ENCODE data around the gene LILRB5. TPM values are rescaled to one million over a fixed set of nuclear protein-coding genes. Genes with fewer than 3 reads are reported as not detected.

Gene LILRB5
- total and polyA plus RNA-seq, 9 of the 15 experiments (the other 6 are each of a cell fraction or from before 2014, with no cell fraction given), result not detected

DNA sequence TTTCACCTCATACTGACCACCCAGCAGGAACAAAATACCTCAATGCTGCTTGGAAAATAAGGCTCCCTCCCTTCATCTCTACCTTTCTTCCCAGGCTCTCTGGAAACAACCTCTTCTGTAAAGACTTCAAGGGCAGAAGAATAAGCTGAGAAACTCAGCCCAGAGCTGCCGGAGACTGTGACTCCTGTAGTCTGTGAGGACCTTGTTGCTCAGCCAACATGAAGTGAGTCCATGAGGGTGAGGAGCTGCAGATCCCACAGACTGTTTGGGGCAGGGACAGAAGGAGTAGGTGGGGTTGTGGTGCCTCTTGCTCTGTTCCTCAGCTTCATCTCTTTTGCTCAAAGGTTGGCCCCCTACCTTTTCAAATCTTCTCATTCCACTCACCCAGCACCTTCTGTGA lies 48.1 kb upstream of the LILRB5 start (continued):
- TF ChIP-seq, protein P1, sequence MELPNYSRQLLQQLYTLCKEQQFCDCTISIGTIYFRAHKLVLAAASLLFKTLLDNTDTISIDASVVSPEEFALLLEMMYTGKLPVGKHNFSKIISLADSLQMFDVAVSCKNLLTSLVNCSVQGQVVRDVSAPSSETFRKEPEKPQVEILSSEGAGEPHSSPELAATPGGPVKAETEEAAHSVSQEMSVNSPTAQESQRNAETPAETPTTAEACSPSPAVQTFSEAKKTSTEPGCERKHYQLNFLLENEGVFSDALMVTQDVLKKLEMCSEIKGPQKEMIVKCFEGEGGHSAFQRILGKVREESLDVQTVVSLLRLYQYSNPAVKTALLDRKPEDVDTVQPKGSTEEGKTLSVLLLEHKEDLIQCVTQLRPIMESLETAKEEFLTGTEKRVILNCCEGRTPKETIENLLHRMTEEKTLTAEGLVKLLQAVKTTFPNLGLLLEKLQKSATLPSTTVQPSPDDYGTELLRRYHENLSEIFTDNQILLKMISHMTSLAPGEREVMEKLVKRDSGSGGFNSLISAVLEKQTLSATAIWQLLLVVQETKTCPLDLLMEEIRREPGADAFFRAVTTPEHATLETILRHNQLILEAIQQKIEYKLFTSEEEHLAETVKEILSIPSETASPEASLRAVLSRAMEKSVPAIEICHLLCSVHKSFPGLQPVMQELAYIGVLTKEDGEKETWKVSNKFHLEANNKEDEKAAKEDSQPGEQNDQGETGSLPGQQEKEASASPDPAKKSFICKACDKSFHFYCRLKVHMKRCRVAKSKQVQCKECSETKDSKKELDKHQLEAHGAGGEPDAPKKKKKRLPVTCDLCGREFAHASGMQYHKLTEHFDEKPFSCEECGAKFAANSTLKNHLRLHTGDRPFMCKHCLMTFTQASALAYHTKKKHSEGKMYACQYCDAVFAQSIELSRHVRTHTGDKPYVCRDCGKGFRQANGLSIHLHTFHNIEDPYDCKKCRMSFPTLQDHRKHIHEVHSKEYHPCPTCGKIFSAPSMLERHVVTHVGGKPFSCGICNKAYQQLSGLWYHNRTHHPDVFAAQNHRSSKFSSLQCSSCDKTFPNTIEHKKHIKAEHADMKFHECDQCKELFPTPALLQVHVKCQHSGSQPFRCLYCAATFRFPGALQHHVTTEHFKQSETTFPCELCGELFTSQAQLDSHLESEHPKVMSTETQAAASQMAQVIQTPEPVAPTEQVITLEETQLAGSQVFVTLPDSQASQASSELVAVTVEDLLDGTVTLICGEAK (IDR thresholded peaks at IDR 0.05), result no peak
- TF ChIP-seq, protein P1 (CRISPR knock-in tag; IDR thresholded peaks at IDR 0.05), result no peak
- TF ChIP-seq, protein P2, sequence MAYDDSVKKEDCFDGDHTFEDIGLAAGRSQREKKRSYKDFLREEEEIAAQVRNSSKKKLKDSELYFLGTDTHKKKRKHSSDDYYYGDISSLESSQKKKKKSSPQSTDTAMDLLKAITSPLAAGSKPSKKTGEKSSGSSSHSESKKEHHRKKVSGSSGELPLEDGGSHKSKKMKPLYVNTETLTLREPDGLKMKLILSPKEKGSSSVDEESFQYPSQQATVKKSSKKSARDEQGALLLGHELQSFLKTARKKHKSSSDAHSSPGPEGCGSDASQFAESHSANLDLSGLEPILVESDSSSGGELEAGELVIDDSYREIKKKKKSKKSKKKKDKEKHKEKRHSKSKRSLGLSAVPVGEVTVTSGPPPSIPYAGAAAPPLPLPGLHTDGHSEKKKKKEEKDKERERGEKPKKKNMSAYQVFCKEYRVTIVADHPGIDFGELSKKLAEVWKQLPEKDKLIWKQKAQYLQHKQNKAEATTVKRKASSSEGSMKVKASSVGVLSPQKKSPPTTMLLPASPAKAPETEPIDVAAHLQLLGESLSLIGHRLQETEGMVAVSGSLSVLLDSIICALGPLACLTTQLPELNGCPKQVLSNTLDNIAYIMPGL (CRISPR knock-in tag; IDR thresholded peaks at IDR 0.05), result no peak
- TF ChIP-seq NR3C1 (CRISPR knock-in tag; IDR thresholded peaks at IDR 0.05), result no peak
- TF ChIP-seq GTF2B (IDR thresholded peaks at IDR 0.05; ENCODE audit: extremely low read depth, insufficient read length), result no peak
- TF ChIP-seq LEF1 (IDR thresholded peaks at IDR 0.05), result no peak
- TF ChIP-seq ADNP (tag; IDR thresholded peaks at IDR 0.05), result no peak
